ENCODE measurements around the gene NUP62. TPM values are rescaled to one million over a fixed set of nuclear protein-coding genes. Genes with fewer than 3 reads are reported as not detected.

NUP62 gene
- total RNA-seq, 6 experiments from 2014 or later: 9.3 to 55.5 (median 32.6) TPM

GRCh38 chr19:49858088-49858985, 71.0 kb downstream of the NUP62 start:
- intact Hi-C loops (cut with DNase I): no loop called here
- H3K4me3 ChIP-seq: no peak overlapping the region
- no peaks in the 10 kb centered on the region for H3K27me3 ChIP-seq
- H3K36me3 ChIP-seq: peaks cover 0 to 43% (median 4%) of the 10 kb centered on the region in 4 donors
- ATAC-seq (no peak), DNase-seq (peak; percentile 32 to 52 (median 50))
- peaks cover 0 to 3% (median 0%) of the 10 kb centered on the region in 4 donors for H3K4me1 ChIP-seq
- no peaks in the 10 kb centered on the region for H3K9me3 ChIP-seq
- WGBS (ENCODE audit: insufficient coverage, low coverage, low lambda C conversion rate, missing lambda C conversion rate): 95% methylated on average over 11 of the region's 37 CpGs
- no peak overlapping the region for H3K27ac ChIP-seq
- TF ChIP-seq CTCF (IDR thresholded peaks at IDR 0.05) (no peak), POLR2A (IDR thresholded peaks at IDR 0.05) (no peak)

- Histone ChIP-seq H3K9me3 (no peaks in the 10 kb centered on the region), H3K27me3 (no peaks in the 10 kb centered on the region), H3K4me1 (peaks cover 0 to 9% (median under 1%) of the 10 kb centered on the region in 4 donors), H3K36me3 (peaks cover 0 to 43% (median 4%) of the 10 kb centered on the region in 4 donors), H3K4me3 (no peak overlapping the region), H3K27ac (no peak overlapping the region)
- DNase-seq (no peak), ATAC-seq (no peak)
- no CpG with 5 or more reads among the region's 5 CpGs for WGBS (ENCODE audit: insufficient coverage, low coverage, low lambda C conversion rate, missing lambda C conversion rate)
- TF ChIP-seq CTCF (IDR thresholded peaks at IDR 0.05): no peak
- intact Hi-C loops (cut with DNase I): no loop called here
These were observed 71.5 kb downstream of the NUP62 start for GRCh38 chr19:49857838-49858087.

- TF ChIP-seq CTCF (IDR thresholded peaks at IDR 0.05) (no peak), POLR2A (IDR thresholded peaks at IDR 0.05) (no peak)
- DNase-seq: peak in 2 of 3 donors; percentile 51 to 53
- ATAC-seq: no peak
- no CpG with 5 or more reads among the region's 26 CpGs for WGBS (ENCODE audit: insufficient coverage, low coverage, low lambda C conversion rate, missing lambda C conversion rate)
- H3K4me3 ChIP-seq: no peak overlapping the region
- no peaks in the 10 kb centered on the region for H3K27me3 ChIP-seq
- no peak overlapping the region for H3K27ac ChIP-seq
- intact Hi-C loops (cut with DNase I): no loop called here
- H3K9me3 ChIP-seq: no peaks in the 10 kb centered on the region
- H3K36me3 ChIP-seq: peaks cover 0 to 43% (median 4%) of the 10 kb centered on the region in 4 donors
- H3K4me1 ChIP-seq: peaks cover 0 to 14% (median 3%) of the 10 kb centered on the region in 4 donors
These were observed 72.1 kb downstream of the NUP62 start for GRCh38 chr19:49857061-49857837.

Small RNA genes within 50 kb of the gene (microRNA-seq; reads per million reads assigned to microRNA genes)
- gene MIR4750: 1.2 to 2.6 reads per million in 2 donors

Other genes with a start within 250 kb of the NUP62 start
- under 1 TPM; 0.19 to 0.70 (median 0.51) TPM for gene ADM5, start 239.9 kb downstream of the NUP62 start, total RNA-seq
- 1 to 10 TPM in 3 of 6 experiments, under 1 TPM in 3; 0.43 to 6.7 (median 0.97) TPM for gene CPT1C, start 238.4 kb downstream of the NUP62 start, total RNA-seq
- not detected for gene TSKS, start 166.2 kb downstream of the NUP62 start, total RNA-seq
- 100 to 1,000 TPM in 1 of 6 experiments, 10 to 100 TPM in 5; 38.7 to 103 (median 49.8) TPM for gene AP2A1, start 162.5 kb downstream of the NUP62 start, total RNA-seq
- gene FUZ, start 116.2 kb downstream of the NUP62 start, total RNA-seq: 10 to 100 TPM in 1 of 6 experiments, 1 to 10 TPM in 5; 3.7 to 10.7 (median 6.3) TPM
- gene MED25, start 111.2 kb downstream of the NUP62 start, total RNA-seq: 10 to 100 TPM in 5 of 6 experiments, 1 to 10 TPM in 1; 9.9 to 16.3 (median 11.8) TPM
- 10 to 100 TPM; 44.4 to 93.0 (median 69.6) TPM for gene PTOV1, start 78.3 kb downstream of the NUP62 start, total RNA-seq
- gene PNKP, start 61.9 kb downstream of the NUP62 start, total RNA-seq: 10 to 100 TPM; 21.0 to 37.5 (median 27.9) TPM
- gene AKT1S1, start 52.1 kb downstream of the NUP62 start, total RNA-seq: 10 to 100 TPM; 18.2 to 27.0 (median 22.4) TPM
- 10 to 100 TPM; 12.6 to 38.1 (median 27.8) TPM for gene TBC1D17, start 51.8 kb downstream of the NUP62 start, total RNA-seq
- 1 to 10 TPM in 2 of 6 experiments, under 1 TPM in 1, not detected in 3; 0.56 to 4.2 (median 1.0) TPM for gene IL4I1, start 32.6 kb downstream of the NUP62 start, total RNA-seq
- 1,000 to 10,000 TPM in 1 of 6 experiments, 100 to 1,000 TPM in 5; 475 to 1,724 (median 619) TPM for gene ATF5, start 299 bp downstream of the NUP62 start, total RNA-seq
- gene SIGLEC11, start 31.7 kb upstream of the NUP62 start, total RNA-seq: 1 to 10 TPM in 5 of 6 experiments, under 1 TPM in 1; 0.74 to 3.0 (median 1.7) TPM
- 10 to 100 TPM; 29.6 to 44.2 (median 33.0) TPM for gene VRK3, start 95.9 kb upstream of the NUP62 start, total RNA-seq
- gene ZNF473, start 96.5 kb upstream of the NUP62 start, total RNA-seq: 1 to 10 TPM; 3.1 to 6.0 (median 3.6) TPM
- not detected for gene IZUMO2, start 233.8 kb upstream of the NUP62 start, total RNA-seq

Measured in right lobe of liver (tissue), 6 donors.